ENCODE data around the gene GABPB1.
A peak's percentile ranks its signal among the peaks of the same experiment; 100 is the strongest.
"Not testable (repeated sequence)": the region's sequence is repeated elsewhere in the genome, so short reads cannot be mapped to it uniquely, and the experiment has no call there.

GABPB1 gene

GRCh38 chr15:50377867-50378751 is 23.1 kb upstream of the GABPB1 start:
- DNase-seq (ENCODE audit: extremely low read depth, low read depth) = no peak
- H3K4me3 ChIP-seq (replicated peaks; ENCODE audit: low read depth, low read length) = no peak overlapping the region
- no peak for TF ChIP-seq CTCF (IDR thresholded peaks at IDR 0.05; ENCODE audit: low read depth, low read length, missing control alignments)

- not testable (repeated sequence) for DNase-seq (ENCODE audit: extremely low read depth, low read depth); H3K4me3 ChIP-seq (replicated peaks; ENCODE audit: low read depth, low read length)
These were observed 14.6 kb upstream of the GABPB1 start for GRCh38 chr15:50369564-50369963.

- no peak overlapping the region for H3K4me3 ChIP-seq (replicated peaks; ENCODE audit: low read depth, low read length)
- no peak for DNase-seq (ENCODE audit: extremely low read depth, low read depth)
- no peak for TF ChIP-seq CTCF (IDR thresholded peaks at IDR 0.05; ENCODE audit: low read depth, low read length, missing control alignments)
These were observed 11.0 kb upstream of the GABPB1 start for GRCh38 chr15:50365971-50366370.

GRCh38 chr15:50365570-50365969 is 10.6 kb upstream of the GABPB1 start:
- no peak for TF ChIP-seq CTCF (IDR thresholded peaks at IDR 0.05; ENCODE audit: low read depth, low read length, missing control alignments)
- no peak overlapping the region for H3K4me3 ChIP-seq (replicated peaks; ENCODE audit: low read depth, low read length)
- no peak for DNase-seq (ENCODE audit: extremely low read depth, low read depth)

GRCh38 chr15:50363612-50364011 is 8.6 kb upstream of the GABPB1 start:
- no peak for DNase-seq (ENCODE audit: extremely low read depth, low read depth)
- no peak for TF ChIP-seq CTCF (IDR thresholded peaks at IDR 0.05; ENCODE audit: low read depth, low read length, missing control alignments)
- H3K4me3 ChIP-seq (replicated peaks; ENCODE audit: low read depth, low read length) = no peak overlapping the region

GRCh38 chr15:50361756-50362155 is 6.8 kb upstream of the GABPB1 start:
- DNase-seq (ENCODE audit: extremely low read depth, low read depth) = no peak
- H3K4me3 ChIP-seq (replicated peaks; ENCODE audit: low read depth, low read length) = no peak overlapping the region
- TF ChIP-seq CTCF (IDR thresholded peaks at IDR 0.05; ENCODE audit: low read depth, low read length, missing control alignments) = no peak

- TF ChIP-seq CTCF (IDR thresholded peaks at IDR 0.05; ENCODE audit: low read depth, low read length, missing control alignments) = peak; percentile 53
- DNase-seq (ENCODE audit: extremely low read depth, low read depth) = no peak
- H3K4me3 ChIP-seq (replicated peaks; ENCODE audit: low read depth, low read length) = no peak overlapping the region
These were observed 3.8 kb upstream of the GABPB1 start for GRCh38 chr15:50358845-50359244.

Measured in HFF-Myc (cell line).